Lower leg skin (tissue), 4 donors: ENCODE data around the gene PNMA6E. TPM values are rescaled to one million over a fixed set of nuclear protein-coding genes. Genes with fewer than 3 reads are reported as not detected.

Source experiments
- DNase-seq, 2 donors: peaks; one replicate each; pipeline ENCODE4 v3.0.0-alpha.2; 2019; ENCODE audit warnings: low spot score in 2 of 2
- H3K4me3 ChIP-seq: fragments of 200-600 bp; sonication (generic); 2 replicates; pipeline ENCODE4 v1.5.1; 2017; ENCODE audit warnings: mild to moderate bottlenecking, low read depth; ENCODE audit not compliant: poor library complexity, severe bottlenecking
- CTCF ChIP-seq, 3 donors: fragments of 450-650 bp; IDR thresholded peaks; one replicate each; pipeline ENCODE4 v1.5.1; 2016; ENCODE audit warnings: antibody characterized with exemption in 3 of 3, mild to moderate bottlenecking in 3 of 3, moderate library complexity in 2 of 3
- POLR2A ChIP-seq, 2 donors: fragments of 450-650 bp; IDR thresholded peaks; one replicate each; pipeline ENCODE4 v1.6.1; 2016 to 2017; ENCODE audit warnings: antibody characterized with exemption in 2 of 2, mild to moderate bottlenecking in 1 of 2, moderate library complexity in 1 of 2
- WGBS, 2 donors: methylation state at CpG; one replicate each; pipeline ENCODE4 v1.1.5; 2018; 5-methylcytosine and 5-hydroxymethylcytosine counted together
- intact Hi-C: fragments of 100-400 bp; cut with DNase I; formaldehyde crosslinking; loops from one replicate; pipeline ENCODE4 v1.15.0; 2023; ENCODE audit warnings: low total_unique reads
- total RNA-seq, 4 donors: library from RNA; depleted of rRNA; stranded (reverse); fragments of >200 nt; gene quantifications; one replicate each; pipeline ENCODE4 v1.1.0, GENCODE V29; 2016

PNMA6E gene
- total RNA-seq, 4 donors from 2014 or later: 0.13 to 0.20 TPM; not detected in 2

- 100% methylated on average over 1 of the region's 1 CpG for WGBS, 2 donors
- DNase-seq: no peak
- no peak for TF ChIP-seq POLR2A (IDR thresholded peaks at IDR 0.05)
- no peak for TF ChIP-seq CTCF (IDR thresholded peaks at IDR 0.05)
- intact Hi-C loops: no loop called here
- H3K4me3 ChIP-seq: no peak overlapping the region
Observed at GRCh38 chrX:153357877-153358276, 43.3 kb downstream of the PNMA6E start.

GRCh38 chrX:153353416-153353815, 47.7 kb downstream of the PNMA6E start:
- DNase-seq: no peak
- TF ChIP-seq CTCF (IDR thresholded peaks at IDR 0.05) (no peak), POLR2A (IDR thresholded peaks at IDR 0.05) (no peak)
- intact Hi-C loops: no loop called here
- no peak overlapping the region for H3K4me3 ChIP-seq
- 77 to 80% methylated on average over 5 to 12 of the region's 12 CpGs for WGBS, 2 donors

- intact Hi-C loops: no loop called here
- no peak overlapping the region for H3K4me3 ChIP-seq
- DNase-seq: no peak
- 76 to 77% methylated on average over 3 of the region's 3 CpGs for WGBS, 2 donors
- TF ChIP-seq POLR2A (IDR thresholded peaks at IDR 0.05) (no peak), CTCF (IDR thresholded peaks at IDR 0.05) (no peak)
Observed at GRCh38 chrX:153352858-153353257, 48.3 kb downstream of the PNMA6E start.

GRCh38 chrX:153351981-153352380, 49.2 kb downstream of the PNMA6E start:
- intact Hi-C loops: no loop called here
- WGBS, 2 donors: 84 to 90% methylated on average over 8 of the region's 8 CpGs
- H3K4me3 ChIP-seq: no peak overlapping the region
- TF ChIP-seq CTCF (IDR thresholded peaks at IDR 0.05) (no peak), POLR2A (IDR thresholded peaks at IDR 0.05) (no peak)
- no peak for DNase-seq

GRCh38 chrX:153349952-153350351, 51.2 kb downstream of the PNMA6E start:
- DNase-seq: no peak
- TF ChIP-seq CTCF (IDR thresholded peaks at IDR 0.05) (no peak), POLR2A (IDR thresholded peaks at IDR 0.05) (no peak)
- intact Hi-C loops: no loop called here
- WGBS, 2 donors: 77 to 88% methylated on average over 5 of the region's 5 CpGs
- H3K4me3 ChIP-seq: no peak overlapping the region

GRCh38 chrX:153348421-153348820, 52.7 kb downstream of the PNMA6E start:
- intact Hi-C loops: no loop called here
- TF ChIP-seq CTCF (IDR thresholded peaks at IDR 0.05) (no peak), POLR2A (IDR thresholded peaks at IDR 0.05) (no peak)
- no peak for DNase-seq
- WGBS, 2 donors: 86 to 95% methylated on average over 8 of the region's 8 CpGs
- no peak overlapping the region for H3K4me3 ChIP-seq
